ENCODE measurements around the gene PRR7. TPM values are rescaled to one million over a fixed set of nuclear protein-coding genes. Genes with fewer than 3 reads are reported as not detected.

The PRR7 gene
- total and polyA plus RNA-seq, 2 of the 13 experiments (the other 11 are each of a cell fraction or from before 2014, with no cell fraction given), result 4.8 to 5.0 TPM

- TF ChIP-seq ZNF549 (CRISPR knock-in tag; IDR thresholded peaks at IDR 0.05) (0 out of 2 replicates have a peak, but pooled peaks have one; percentile 25), ZFP82 (CRISPR knock-in tag; IDR thresholded peaks at IDR 0.05; ENCODE audit: borderline replicate concordance) (0 out of 2 replicates have a peak, but pooled peaks have one; percentile 68), ZNF605 (CRISPR knock-in tag; IDR thresholded peaks at IDR 0.05) (peak; percentile 91), ZNF513 (CRISPR knock-in tag; conservative IDR thresholded peaks at IDR 0.05) (no peak; the same call in 1 of the 2 replicates), PHF5A (CRISPR knock-in tag; IDR thresholded peaks at IDR 0.05; ENCODE audit: low read depth, unreplicated experiment) (no peak), HOXA5 (CRISPR knock-in tag; IDR thresholded peaks at IDR 0.05) (peak; percentile 86), TFDP1 (CRISPR knock-in tag; IDR thresholded peaks at IDR 0.05; ENCODE audit: borderline replicate concordance) (peak; percentile 10; the same call in 1 of the 2 replicates), SMAD1 (CRISPR knock-in tag; IDR thresholded peaks at IDR 0.05; ENCODE audit: borderline replicate concordance, low read depth) (0 out of 2 replicates have a peak, but pooled peaks have one; percentile 10), RNF2 (conservative IDR thresholded peaks at IDR 0.05; ENCODE audit: low read depth) (no peak), MIER3 (CRISPR knock-in tag; IDR thresholded peaks at IDR 0.05; ENCODE audit: borderline replicate concordance) (no peak), SKI (IDR thresholded peaks at IDR 0.05; ENCODE audit: partially characterized antibody) (peak; percentile 19), AHR (CRISPR knock-in tag; IDR thresholded peaks at IDR 0.05) (no peak), ZBTB1 (CRISPR knock-in tag; IDR thresholded peaks at IDR 0.05; ENCODE audit: borderline replicate concordance) (no peak), ZNF562 (CRISPR knock-in tag; IDR thresholded peaks at IDR 0.05; ENCODE audit: borderline replicate concordance) (no peak), PHF8 (CRISPR knock-in tag; IDR thresholded peaks at IDR 0.05) (peak; percentile 53), THAP8 (CRISPR knock-in tag; IDR thresholded peaks at IDR 0.05; ENCODE audit: borderline replicate concordance) (no peak; the same call in 1 of the 2 replicates), BRD4 (CRISPR knock-in tag; IDR thresholded peaks at IDR 0.05) (no peak), BHLHE40 (IDR thresholded peaks at IDR 0.05; ENCODE audit: low read length) (0 out of 2 replicates have a peak, but pooled peaks have one; percentile 3), HNF1B (CRISPR knock-in tag; IDR thresholded peaks at IDR 0.05) (peak; percentile 75), ETV5 (CRISPR knock-in tag; IDR thresholded peaks at IDR 0.05; ENCODE audit: borderline replicate concordance) (no peak), ZFY (CRISPR knock-in tag; IDR thresholded peaks at IDR 0.05) (peak; percentile 85), ARHGAP35 (CRISPR knock-in tag; IDR thresholded peaks at IDR 0.05; ENCODE audit: borderline replicate concordance) (no peak), CTCF (CRISPR knock-in tag; IDR thresholded peaks at IDR 0.05) (peak; percentile 27; the same call in 1 of the 2 replicates)
Observed at GRCh38 chr5:177497292-177498012, 50.8 kb downstream of the PRR7 start, which contains the start of gene PDLIM7 (continued).

All from HepG2 (cell line).